ENCODE measurements around the gene BHLHE40. TPM values are rescaled to one million over a fixed set of nuclear protein-coding genes. Genes with fewer than 3 reads are reported as not detected.
A peak's percentile ranks its signal among the peaks of the same experiment; 100 is the strongest.

BHLHE40 gene
- total RNA-seq, 3 donors from 2014 or later, result 13.8 to 177 (median 135) TPM

- intact Hi-C loops (cut with DNase I; ENCODE audit: low total_unique reads), result no loop called here
- H3K9me3 ChIP-seq, result no peaks in the 10 kb centered on the region
- H3K27me3 ChIP-seq, result no peaks in the 10 kb centered on the region
- peak overlapping the region; percentile 97 to 100 for H3K27ac ChIP-seq
- TF ChIP-seq CTCF (IDR thresholded peaks at IDR 0.05) (peak; percentile 93 to 98 (median 97)), POLR2AphosphoS5 (IDR thresholded peaks at IDR 0.05) (peak; percentile 84 to 91 (median 90)), POLR2A (IDR thresholded peaks at IDR 0.05) (no peak)
- peak; percentile 89 to 93 for DNase-seq (ENCODE audit: low spot score in 2 of 2)
- H3K36me3 ChIP-seq, result no peaks in the 10 kb centered on the region
- peaks cover 10 to 33% of the 10 kb centered on the region in 2 donors for H3K4me1 ChIP-seq
- H3K4me3 ChIP-seq, result peak overlapping the region; percentile 82 to 96 (median 95)
Observed at GRCh38 chr3:4980229-4981203, 1.3 kb downstream of the BHLHE40 start.

GRCh38 chr3:4981294-4981664 lies 2.0 kb downstream of the BHLHE40 start:
- no peaks in the 10 kb centered on the region for H3K9me3 ChIP-seq
- TF ChIP-seq POLR2A (IDR thresholded peaks at IDR 0.05) (no peak), POLR2AphosphoS5 (IDR thresholded peaks at IDR 0.05) (no peak), CTCF (IDR thresholded peaks at IDR 0.05) (no peak)
- intact Hi-C loops (cut with DNase I; ENCODE audit: low total_unique reads), result no loop called here
- H3K4me1 ChIP-seq, result peaks cover 18 to 41% of the 10 kb centered on the region in 2 donors
- no peaks in the 10 kb centered on the region for H3K36me3 ChIP-seq
- no peak for DNase-seq (ENCODE audit: low spot score in 2 of 2)
- H3K27me3 ChIP-seq, result no peaks in the 10 kb centered on the region
- H3K27ac ChIP-seq, result peak overlapping the region; percentile 97 to 100
- H3K4me3 ChIP-seq, result peak overlapping the region; percentile 82 to 96 (median 95)

GRCh38 chr3:4981665-4982494 lies 2.6 kb downstream of the BHLHE40 start:
- intact Hi-C loops (cut with DNase I; ENCODE audit: low total_unique reads), result no loop called here

More at GRCh38 chr3:4981665-4982494, 2.6 kb downstream of the BHLHE40 start:
- H3K4me1 ChIP-seq, result peaks cover 23 to 42% of the 10 kb centered on the region in 2 donors
- no peaks in the 10 kb centered on the region for H3K27me3 ChIP-seq
- DNase-seq (ENCODE audit: low spot score in 2 of 2), result peak in 1 of 2 donors; percentile 48
- TF ChIP-seq POLR2AphosphoS5 (IDR thresholded peaks at IDR 0.05) (peak in 2 of 3 donors; percentile 71 to 74), POLR2A (IDR thresholded peaks at IDR 0.05) (no peak), CTCF (IDR thresholded peaks at IDR 0.05) (peak; percentile 81 to 95 (median 83))
- H3K27ac ChIP-seq, result peak overlapping the region; percentile 97 to 100
- H3K36me3 ChIP-seq, result no peaks in the 10 kb centered on the region
- H3K9me3 ChIP-seq, result no peaks in the 10 kb centered on the region
- H3K4me3 ChIP-seq, result peak overlapping the region; percentile 82 to 96 (median 95)
